ENCODE data around the gene GIPC2. TPM values are rescaled to one million over a fixed set of nuclear protein-coding genes. Genes with fewer than 3 reads are reported as not detected.

GIPC2 gene
- total and polyA plus RNA-seq, 2 donors (not counting 1 experiment from before 2014, with no cell fraction given) = 0.50 to 0.56 TPM

DNA sequence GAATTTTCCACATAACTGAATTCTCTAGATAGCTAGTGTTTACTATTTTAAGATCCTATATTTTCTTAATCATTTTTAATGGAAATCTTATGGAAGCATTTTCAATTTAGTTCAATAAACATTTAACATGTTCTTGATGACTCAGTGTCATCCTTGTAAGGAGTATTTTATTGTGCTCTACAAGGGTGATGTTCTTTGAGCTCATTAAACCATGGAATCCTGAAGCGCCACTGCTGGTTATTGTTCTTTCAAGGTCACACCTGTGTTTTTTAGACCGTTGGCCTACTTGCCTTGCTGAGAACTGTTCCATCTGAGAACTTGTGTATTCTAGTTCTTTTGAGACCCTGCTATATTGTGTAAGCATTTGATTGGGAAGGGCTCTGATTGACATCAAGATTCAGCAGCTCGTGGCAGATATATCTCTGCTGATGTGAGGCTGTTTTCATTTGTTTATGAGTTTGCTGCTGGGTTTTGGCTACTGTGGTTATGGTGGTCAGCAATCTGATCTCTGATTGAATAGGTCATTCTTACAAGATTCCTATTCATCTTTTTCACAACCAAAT is 132.0 kb downstream of the GIPC2 start:
- Histone ChIP-seq H4K20me1 (ENCODE audit: control insufficient read depth, extremely low read depth, insufficient read depth, low read length) (no peaks in the 10 kb centered on the region), H3K4me3 (replicated peaks in 1 of 4; ENCODE audit: control extremely low read depth in 1 of 4, insufficient read depth in 1 of 4, low read depth in 3 of 4, low read length in 4 of 4) (no peak overlapping the region), H3K27me3 (ENCODE audit: control insufficient read depth, insufficient read depth, low read length) (no peaks in the 10 kb centered on the region), H3K79me2 (ENCODE audit: control insufficient read depth, insufficient read depth, low read length) (no peaks in the 10 kb centered on the region), H3K36me3 (ENCODE audit: control insufficient read depth, insufficient read depth, low read length) (no peaks in the 10 kb centered on the region), H3K9me3 (ENCODE audit: control insufficient read depth, insufficient read depth, low read depth, low read length) (no peaks in the 10 kb centered on the region), H3K9ac (ENCODE audit: insufficient read depth, low read length) (no peak overlapping the region), H3K4me1 (ENCODE audit: control insufficient read depth, extremely low read depth, insufficient read depth, low read length) (no peaks in the 10 kb centered on the region), H3K4me2 (ENCODE audit: extremely low read depth, insufficient read depth, low read length) (no peak overlapping the region), H3K27ac (ENCODE audit: insufficient read depth, low read length) (no peak overlapping the region), H2AFZ (ENCODE audit: low read length) (no peak overlapping the region)
- no peak for DNase-seq (ENCODE audit: low read depth in 2 of 2)
- TF ChIP-seq CTCF (conservative IDR thresholded peaks at IDR 0.05 in 1 of 2, IDR thresholded peaks at IDR 0.05 in 1 of 2; ENCODE audit: low read depth in 1 of 2, low read length in 2 of 2) (no peak), EZH2 (IDR thresholded peaks at IDR 0.05; ENCODE audit: low read length, missing control alignments) (no peak)

GRCh38 chr1:78178816-78179215 is 133.1 kb downstream of the GIPC2 start:
- no peaks in the 10 kb centered on the region for H3K36me3 ChIP-seq (ENCODE audit: control insufficient read depth, insufficient read depth, low read length)
- TF ChIP-seq EZH2 (IDR thresholded peaks at IDR 0.05; ENCODE audit: low read length, missing control alignments) (no peak), CTCF (conservative IDR thresholded peaks at IDR 0.05 in 1 of 2, IDR thresholded peaks at IDR 0.05 in 1 of 2; ENCODE audit: low read depth in 1 of 2, low read length in 2 of 2) (no peak)
- no peak overlapping the region for H3K4me2 ChIP-seq (ENCODE audit: extremely low read depth, insufficient read depth, low read length)
- H3K9ac ChIP-seq (ENCODE audit: insufficient read depth, low read length) = no peak overlapping the region
- no peaks in the 10 kb centered on the region for H3K27me3 ChIP-seq (ENCODE audit: control insufficient read depth, insufficient read depth, low read length)
- no peak overlapping the region for H2AFZ ChIP-seq (ENCODE audit: low read length)
- no peaks in the 10 kb centered on the region for H4K20me1 ChIP-seq (ENCODE audit: control insufficient read depth, extremely low read depth, insufficient read depth, low read length)
- no peaks in the 10 kb centered on the region for H3K4me1 ChIP-seq (ENCODE audit: control insufficient read depth, extremely low read depth, insufficient read depth, low read length)
- H3K4me3 ChIP-seq (replicated peaks in 1 of 4; ENCODE audit: control extremely low read depth in 1 of 4, insufficient read depth in 1 of 4, low read depth in 3 of 4, low read length in 4 of 4) = no peak overlapping the region
- H3K9me3 ChIP-seq (ENCODE audit: control insufficient read depth, insufficient read depth, low read depth, low read length) = no peaks in the 10 kb centered on the region
- no peaks in the 10 kb centered on the region for H3K79me2 ChIP-seq (ENCODE audit: control insufficient read depth, insufficient read depth, low read length)
- H3K27ac ChIP-seq (ENCODE audit: insufficient read depth, low read length) = no peak overlapping the region
- no peak for DNase-seq (ENCODE audit: low read depth in 2 of 2)

DNA sequence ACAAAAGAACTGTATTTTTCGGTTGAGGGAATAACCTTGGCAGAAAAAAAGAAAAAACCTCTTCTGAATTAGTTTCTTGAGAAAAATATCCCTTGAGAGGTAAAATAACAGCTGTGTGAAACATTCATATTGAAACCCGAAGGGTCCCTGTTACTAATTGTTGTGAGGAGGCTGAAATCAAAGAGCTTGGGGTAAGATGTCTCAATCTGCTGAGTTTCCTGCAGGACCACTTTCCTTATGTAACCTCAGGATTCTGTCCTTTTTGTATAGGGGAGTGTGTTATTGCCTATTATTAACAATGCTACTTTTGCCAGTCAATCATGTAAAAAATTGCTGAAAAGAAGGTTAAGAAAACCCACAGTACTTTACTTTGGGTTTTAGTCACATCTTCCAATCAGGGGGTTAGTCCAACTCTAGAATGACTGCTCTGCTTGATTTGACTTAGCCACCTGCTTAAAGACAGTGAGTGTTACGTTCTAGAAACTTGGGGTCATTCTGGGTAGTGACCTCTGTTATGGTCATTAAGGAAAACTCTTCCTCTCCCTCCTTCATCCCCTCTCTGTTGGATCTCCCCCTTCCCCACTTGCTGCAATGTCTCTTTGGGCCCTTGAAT is 138.8 kb downstream of the GIPC2 start:
- H3K36me3 ChIP-seq (ENCODE audit: control insufficient read depth, insufficient read depth, low read length) = no peaks in the 10 kb centered on the region
- no peaks in the 10 kb centered on the region for H3K4me1 ChIP-seq (ENCODE audit: control insufficient read depth, extremely low read depth, insufficient read depth, low read length)
- H3K9ac ChIP-seq (ENCODE audit: insufficient read depth, low read length) = no peak overlapping the region
- H3K4me3 ChIP-seq (replicated peaks in 1 of 4; ENCODE audit: control extremely low read depth in 1 of 4, insufficient read depth in 1 of 4, low read depth in 3 of 4, low read length in 4 of 4) = no peak overlapping the region
- DNase-seq (ENCODE audit: low read depth in 2 of 2) = no peak
- no peaks in the 10 kb centered on the region for H3K79me2 ChIP-seq (ENCODE audit: control insufficient read depth, insufficient read depth, low read length)
- no peaks in the 10 kb centered on the region for H3K27me3 ChIP-seq (ENCODE audit: control insufficient read depth, insufficient read depth, low read length)
- no peak for TF ChIP-seq CTCF (conservative IDR thresholded peaks at IDR 0.05 in 1 of 2, IDR thresholded peaks at IDR 0.05 in 1 of 2; ENCODE audit: low read depth in 1 of 2, low read length in 2 of 2)
- TF ChIP-seq EZH2 (IDR thresholded peaks at IDR 0.05; ENCODE audit: low read length, missing control alignments) = no peak
- no peak overlapping the region for H3K27ac ChIP-seq (ENCODE audit: insufficient read depth, low read length)
- H3K9me3 ChIP-seq (ENCODE audit: control insufficient read depth, insufficient read depth, low read depth, low read length) = no peaks in the 10 kb centered on the region
- no peak overlapping the region for H2AFZ ChIP-seq (ENCODE audit: low read length)
- no peak overlapping the region for H3K4me2 ChIP-seq (ENCODE audit: extremely low read depth, insufficient read depth, low read length)
- H4K20me1 ChIP-seq (ENCODE audit: control insufficient read depth, extremely low read depth, insufficient read depth, low read length) = no peaks in the 10 kb centered on the region

Other genes starting within 250 kb of the GIPC2 start
- 16.2 and 24.4 TPM in 2 replicates for gene NEXN, start 157.3 kb upstream of the GIPC2 start, total RNA-seq
- 36.3 and 49.0 TPM in 2 replicates for gene NEXN, start 157.3 kb upstream of the GIPC2 start, polyA plus RNA-seq
- 77.3 and 99.4 TPM in 2 replicates for gene FUBP1, start 66.9 kb upstream of the GIPC2 start, total RNA-seq
- 102 TPM in 2 replicates for gene FUBP1, start 66.9 kb upstream of the GIPC2 start, polyA plus RNA-seq
- gene DNAJB4, start 41.0 kb upstream of the GIPC2 start, total RNA-seq = 46.5 and 52.0 TPM in 2 replicates
- gene DNAJB4, start 41.0 kb upstream of the GIPC2 start, polyA plus RNA-seq = 45.7 and 78.7 TPM in 2 replicates

Measured in fibroblast of lung (primary cell).